Loucy (cell line): ENCODE results near the gene CHRND.

ENCODE experiments used
- CTCF ChIP-seq: fragments of 200-600 bp; sonication (generic); conservative IDR thresholded peaks from 2 replicates; pipeline ENCODE4 v1.5.1; 2014; ENCODE audit warnings: mild to moderate bottlenecking, antibody characterized with exemption, low read length
- EZH2phosphoT487 ChIP-seq: fragments of 200-600 bp; IDR thresholded peaks from 2 replicates; pipeline ENCODE4 v1.6.1; 2018; ENCODE audit warnings: antibody characterized with exemption, mild to moderate bottlenecking, moderate library complexity, borderline replicate concordance

- no peak for TF ChIP-seq CTCF
- no peak for TF ChIP-seq EZH2phosphoT487
These were observed 41.8 kb downstream of the CHRND start for GRCh38 chr2:232567721-232568120.
